ENCODE data around the gene WSCD2. TPM values are rescaled to one million over a fixed set of nuclear protein-coding genes. Genes with fewer than 3 reads are reported as not detected.
"Not testable (repeated sequence)": the region's sequence is repeated elsewhere in the genome, so short reads cannot be mapped to it uniquely, and the experiment has no call there.

WSCD2 gene
- polyA plus RNA-seq, 1 donor from 2014 or later: 5.8 TPM

GRCh38 chr12:108225101-108225500, 96.0 kb downstream of the WSCD2 start:
- H3K4me2 ChIP-seq (ENCODE audit: low read length); H3K27me3 ChIP-seq (ENCODE audit: insufficient read depth, low read depth, low read length); H3K4me3 ChIP-seq (ENCODE audit: low read length); H3K79me2 ChIP-seq (replicated peaks; ENCODE audit: insufficient read depth, low read length); H3K27ac ChIP-seq (ENCODE audit: low read length); H3K9me3 ChIP-seq (ENCODE audit: low read length); H3K36me3 ChIP-seq (ENCODE audit: insufficient read depth, low read length); H3K9ac ChIP-seq (ENCODE audit: low read length); H4K20me1 ChIP-seq (ENCODE audit: insufficient read depth); H3F3A ChIP-seq (ENCODE audit: insufficient read depth, low read length, poor library complexity, severe bottlenecking); H3K9me2 ChIP-seq (ENCODE audit: insufficient read depth, low read length); H2AFZ ChIP-seq (ENCODE audit: low read depth, low read length): not testable (repeated sequence)

- Histone ChIP-seq H3K36me3 (ENCODE audit: insufficient read depth, low read length) (no peaks in the 10 kb centered on the region), H4K20me1 (ENCODE audit: insufficient read depth) (no peaks in the 10 kb centered on the region), H3K9me2 (ENCODE audit: insufficient read depth, low read length) (no peaks in the 10 kb centered on the region), H3F3A (ENCODE audit: insufficient read depth, low read length, poor library complexity, severe bottlenecking) (no peaks in the 10 kb centered on the region), H2AFZ (ENCODE audit: low read depth, low read length) (no peak overlapping the region), H3K4me3 (ENCODE audit: low read length) (no peak overlapping the region), H3K9me3 (ENCODE audit: low read length) (no peaks in the 10 kb centered on the region), H3K27ac (ENCODE audit: low read length) (no peak overlapping the region), H3K27me3 (ENCODE audit: insufficient read depth, low read depth, low read length) (no peaks in the 10 kb centered on the region), H3K79me2 (replicated peaks; ENCODE audit: insufficient read depth, low read length) (no peaks in the 10 kb centered on the region), H3K9ac (ENCODE audit: low read length) (no peak overlapping the region), H3K4me2 (ENCODE audit: low read length) (no peak overlapping the region)
- TF ChIP-seq EZH2 (IDR thresholded peaks at IDR 0.05; ENCODE audit: borderline replicate concordance, insufficient read depth, low read length, poor library complexity, severe bottlenecking) (no peak), SMC3 (conservative IDR thresholded peaks at IDR 0.05; ENCODE audit: poor library complexity) (no peak), CTCF (IDR thresholded peaks at IDR 0.05; ENCODE audit: poor library complexity, severe bottlenecking) (no peak), EP300 (conservative IDR thresholded peaks at IDR 0.05; ENCODE audit: poor library complexity, severe bottlenecking) (no peak), REST (IDR thresholded peaks at IDR 0.05; ENCODE audit: borderline replicate concordance) (no peak), MXI1 (conservative IDR thresholded peaks at IDR 0.05; ENCODE audit: poor library complexity, severe bottlenecking) (no peak), POLR2AphosphoS5 (IDR thresholded peaks at IDR 0.05) (no peak), RAD21 (conservative IDR thresholded peaks at IDR 0.05) (no peak)
These were observed 97.8 kb downstream of the WSCD2 start for GRCh38 chr12:108226866-108227265.

- H3K4me2 ChIP-seq (ENCODE audit: low read length): no peak overlapping the region
- no peaks in the 10 kb centered on the region for H4K20me1 ChIP-seq (ENCODE audit: insufficient read depth)
- no peak overlapping the region for H2AFZ ChIP-seq (ENCODE audit: low read depth, low read length)
- H3K79me2 ChIP-seq (replicated peaks; ENCODE audit: insufficient read depth, low read length): no peaks in the 10 kb centered on the region
- H3K27me3 ChIP-seq (ENCODE audit: insufficient read depth, low read depth, low read length): no peaks in the 10 kb centered on the region
- no peaks in the 10 kb centered on the region for H3K9me3 ChIP-seq (ENCODE audit: low read length)
- no peaks in the 10 kb centered on the region for H3K36me3 ChIP-seq (ENCODE audit: insufficient read depth, low read length)
- no peaks in the 10 kb centered on the region for H3K9me2 ChIP-seq (ENCODE audit: insufficient read depth, low read length)
- no peak overlapping the region for H3K4me3 ChIP-seq (ENCODE audit: low read length)
- H3F3A ChIP-seq (ENCODE audit: insufficient read depth, low read length, poor library complexity, severe bottlenecking): no peaks in the 10 kb centered on the region
- TF ChIP-seq SMC3 (conservative IDR thresholded peaks at IDR 0.05; ENCODE audit: poor library complexity) (no peak), EZH2 (IDR thresholded peaks at IDR 0.05; ENCODE audit: borderline replicate concordance, insufficient read depth, low read length, poor library complexity, severe bottlenecking) (no peak), EP300 (conservative IDR thresholded peaks at IDR 0.05; ENCODE audit: poor library complexity, severe bottlenecking) (no peak), REST (IDR thresholded peaks at IDR 0.05; ENCODE audit: borderline replicate concordance) (no peak), MXI1 (conservative IDR thresholded peaks at IDR 0.05; ENCODE audit: poor library complexity, severe bottlenecking) (no peak), RAD21 (conservative IDR thresholded peaks at IDR 0.05) (no peak), POLR2AphosphoS5 (IDR thresholded peaks at IDR 0.05) (no peak)
- no peak overlapping the region for H3K27ac ChIP-seq (ENCODE audit: low read length)
- H3K9ac ChIP-seq (ENCODE audit: low read length): no peak overlapping the region
These were observed 99.7 kb downstream of the WSCD2 start for GRCh38 chr12:108228746-108229145.

Data from neural cell (in vitro differentiated cells).